ENCODE results near the gene TMOD3. TPM values are rescaled to one million over a fixed set of nuclear protein-coding genes. Genes with fewer than 3 reads are reported as not detected.

Gene TMOD3
- total RNA-seq (2022; extraction: Qiagen RNA extraction; ENCODE audit: low read depth): 38.3 to 72.4 TPM (median 63.4 TPM) in 5 replicates

GRCh38 chr15:51829376-51830275 is at the start of gene TMOD3:
Gene TMOD3, plus strand, starts transcription at chr15:51829653. Its CDS starts 33,232 bp downstream, at chr15:51862885.

Other genes starting within 250 kb of the TMOD3 start
- gene DMXL2, start 206.9 kb upstream of the TMOD3 start, total RNA-seq (2022; extraction: Qiagen RNA extraction; ENCODE audit: low read depth): 13.0 to 20.7 TPM (median 18.5 TPM) in 5 replicates
- 0.06 TPM in 1 of 5 replicates, not detected in the others for gene SCG3, start 148.2 kb upstream of the TMOD3 start, total RNA-seq (2022; extraction: Qiagen RNA extraction; ENCODE audit: low read depth)
- 19.2 to 25.7 TPM (median 23.6 TPM) in 5 replicates for gene LYSMD2, start 92.0 kb upstream of the TMOD3 start, total RNA-seq (2022; extraction: Qiagen RNA extraction; ENCODE audit: low read depth)
- 1.2 to 2.9 TPM (median 2.0 TPM) in 5 replicates for gene TMOD2, start 78.1 kb upstream of the TMOD3 start, total RNA-seq (2022; extraction: Qiagen RNA extraction; ENCODE audit: low read depth)
- gene LEO1, start 142.1 kb downstream of the TMOD3 start, total RNA-seq (2022; extraction: Qiagen RNA extraction; ENCODE audit: low read depth): 46.8 to 79.0 TPM (median 52.0 TPM) in 5 replicates
- 32.2 to 63.5 TPM (median 48.8 TPM) in 5 replicates for gene MAPK6, start 189.6 kb downstream of the TMOD3 start, total RNA-seq (2022; extraction: Qiagen RNA extraction; ENCODE audit: low read depth)